OCI-LY1 (cell line): Measurements from ENCODE around the gene BRD3.

Source experiments
- CTCF ChIP-seq: fragments of 200-600 bp; sonication (generic), shearing (Covaris generic); IDR thresholded peaks from 2 replicates; pipeline ENCODE4 v1.5.1; 2017; ENCODE audit warnings: mild to moderate bottlenecking, antibody characterized with exemption, low read length, moderate library complexity, mixed read lengths
- EZH2 ChIP-seq: fragments of 200-600 bp; sonication (generic), shearing (Covaris generic); IDR thresholded peaks from 2 replicates; pipeline ENCODE4 v1.8.0; 2017; ENCODE audit warnings: borderline replicate concordance, mixed run types, mild to moderate bottlenecking, antibody characterized with exemption, low read length, moderate library complexity, mixed read lengths

GRCh38 chr9:133987446-133987788 lies 80.4 kb downstream of the BRD3 start:
- no peak for TF ChIP-seq CTCF
- no peak for TF ChIP-seq EZH2
